ENCODE results near the gene GUCY1B1.

Gene GUCY1B1

DNA sequence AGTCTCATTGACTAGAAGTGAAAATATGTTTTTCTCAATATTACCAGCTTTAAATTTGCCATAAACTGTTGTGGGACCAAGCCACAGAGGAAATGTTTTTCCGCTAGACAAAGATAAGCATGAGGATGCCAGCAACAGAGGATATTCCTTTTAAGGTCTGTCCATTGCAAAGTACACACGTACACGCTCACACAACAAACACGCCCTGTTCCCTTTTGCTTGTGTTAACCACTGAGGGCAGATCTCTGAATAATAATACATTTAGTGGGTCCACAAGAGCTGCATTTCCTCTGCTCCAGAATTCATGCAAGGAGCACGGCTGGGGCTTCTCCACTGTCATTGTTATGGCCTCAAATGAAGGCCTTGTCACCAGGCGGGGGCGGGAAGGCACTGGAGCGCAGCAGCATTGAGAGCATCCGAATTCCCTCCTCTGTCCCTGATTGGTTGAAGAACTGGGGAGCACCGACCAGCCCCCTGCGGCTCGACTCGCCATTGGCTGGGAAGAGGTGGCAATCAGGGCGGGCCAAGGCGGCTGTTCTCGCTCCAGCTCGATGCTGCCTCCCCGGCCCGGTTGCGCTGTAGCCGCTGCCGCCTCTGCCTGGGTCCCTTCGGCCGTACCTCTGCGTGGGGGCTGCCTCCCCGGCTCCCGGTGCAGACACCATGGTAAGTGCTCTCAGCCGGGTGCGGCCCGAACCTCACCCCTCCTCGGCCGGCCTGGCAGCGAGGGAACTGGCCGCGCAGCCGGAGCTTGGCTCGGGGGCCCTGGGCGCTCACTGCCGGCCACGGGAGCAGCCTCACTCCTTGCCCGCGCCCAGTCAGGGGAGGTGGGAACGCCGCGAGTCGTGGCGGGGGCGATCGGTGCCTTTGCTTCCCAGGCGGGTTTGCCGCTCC, at the start of gene GUCY1B1:
Gene GUCY1B1, plus strand, starts transcription at position 541 of the 891 bp plus-strand sequence. Its CDS starts 120 bp downstream, at position 661.
- DNase-seq (ENCODE audit: low read depth in 2 of 2) = peak; percentile 86 to 87

DNA sequence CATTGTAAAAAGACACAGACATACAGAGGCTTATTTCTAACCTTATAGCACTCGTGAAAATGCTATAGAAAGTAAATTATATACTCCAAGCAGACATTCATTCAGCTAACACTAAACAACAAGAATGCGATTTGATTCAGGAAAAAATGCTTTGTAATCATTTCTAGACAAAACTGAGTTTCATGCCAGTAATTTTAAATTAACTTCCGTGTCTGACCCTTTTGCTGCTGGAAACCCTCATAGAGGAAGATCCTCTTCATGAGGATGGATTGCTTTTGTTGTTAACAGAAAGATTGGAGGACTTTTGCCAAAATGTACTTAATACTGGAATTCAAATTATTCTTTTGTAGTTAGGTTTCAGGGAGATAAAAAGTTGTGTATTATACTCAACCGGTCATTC, 48.9 kb upstream of the GUCY1B1 start:
- DNase-seq (ENCODE audit: low read depth in 2 of 2) = no peak

DNA sequence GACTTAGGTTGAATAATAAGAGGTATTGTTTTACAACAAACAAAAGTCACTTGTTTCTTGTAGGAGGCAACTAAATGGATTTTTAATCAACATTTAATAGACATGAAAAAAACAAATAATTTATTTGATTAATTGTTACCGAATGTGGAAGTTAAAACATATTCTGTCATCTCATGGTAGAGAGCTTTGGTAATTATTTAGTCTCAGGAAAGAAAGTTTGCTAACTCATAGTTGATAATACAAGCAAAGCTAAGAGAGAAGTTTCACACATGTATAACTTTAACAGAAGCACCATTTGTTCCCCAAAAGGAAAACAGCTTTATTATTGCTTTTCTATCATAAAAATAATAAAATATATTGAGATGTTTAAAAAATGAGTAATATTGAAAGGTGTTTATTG, 47.3 kb upstream of the GUCY1B1 start:
- no peak for DNase-seq (ENCODE audit: low read depth in 2 of 2)

DNA sequence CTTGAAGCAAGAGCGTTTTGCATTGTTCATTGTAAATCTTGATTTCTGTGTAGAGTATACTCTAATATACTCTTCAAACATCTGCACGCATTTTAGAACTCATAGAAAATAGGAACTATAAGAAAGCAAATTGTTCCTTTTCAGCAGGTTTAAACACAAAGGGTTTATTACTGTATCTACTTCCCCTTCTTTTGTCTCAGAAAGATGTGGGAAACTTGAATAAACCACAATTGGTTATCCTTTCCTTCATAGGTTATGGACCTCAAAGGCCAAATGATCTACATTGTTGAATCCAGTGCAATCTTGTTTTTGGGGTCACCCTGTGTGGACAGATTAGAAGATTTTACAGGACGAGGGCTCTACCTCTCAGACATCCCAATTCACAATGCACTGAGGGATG, 46.0 kb upstream of the GUCY1B1 start:
- DNase-seq (ENCODE audit: low read depth in 2 of 2) = no peak

DNA sequence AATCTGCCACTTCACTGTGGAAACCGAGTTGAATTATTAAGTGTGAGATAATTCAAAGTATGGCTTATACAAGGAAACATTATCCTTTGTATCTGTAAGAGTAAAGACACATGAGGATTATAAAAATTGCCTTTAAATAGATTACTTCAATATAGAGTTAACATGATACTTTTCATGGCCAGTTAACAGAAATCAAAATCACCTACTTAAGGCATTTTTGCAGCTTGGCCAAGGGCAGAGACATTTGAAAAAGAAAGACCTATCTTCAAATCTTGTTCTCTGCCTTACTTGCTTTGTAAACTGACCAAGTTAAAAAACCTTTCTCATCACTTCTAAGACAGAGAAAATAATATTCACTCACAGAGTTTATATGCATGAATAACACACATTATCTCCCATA, 44.9 kb upstream of the GUCY1B1 start:
- no peak for DNase-seq (ENCODE audit: low read depth in 2 of 2)

DNA sequence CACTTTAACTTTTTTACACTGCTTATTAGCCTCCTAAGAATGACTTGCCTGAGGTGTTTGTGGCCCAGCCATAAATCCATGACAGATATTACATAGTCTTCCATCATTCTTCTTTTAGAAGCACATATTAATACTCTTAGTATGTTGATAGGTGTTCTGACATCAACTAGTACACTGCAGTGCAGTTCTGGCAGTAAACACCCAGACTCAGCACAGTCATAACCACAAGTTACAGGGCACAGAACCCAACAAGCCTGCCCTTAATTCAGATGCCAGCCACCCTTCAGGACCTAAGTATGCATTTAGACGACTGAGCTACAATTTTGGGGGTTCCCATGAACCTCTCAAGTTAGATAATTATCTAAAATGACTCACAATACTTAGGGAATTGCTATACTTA, 36.5 kb upstream of the GUCY1B1 start:
- no peak for DNase-seq (ENCODE audit: low read depth in 2 of 2)

DNA sequence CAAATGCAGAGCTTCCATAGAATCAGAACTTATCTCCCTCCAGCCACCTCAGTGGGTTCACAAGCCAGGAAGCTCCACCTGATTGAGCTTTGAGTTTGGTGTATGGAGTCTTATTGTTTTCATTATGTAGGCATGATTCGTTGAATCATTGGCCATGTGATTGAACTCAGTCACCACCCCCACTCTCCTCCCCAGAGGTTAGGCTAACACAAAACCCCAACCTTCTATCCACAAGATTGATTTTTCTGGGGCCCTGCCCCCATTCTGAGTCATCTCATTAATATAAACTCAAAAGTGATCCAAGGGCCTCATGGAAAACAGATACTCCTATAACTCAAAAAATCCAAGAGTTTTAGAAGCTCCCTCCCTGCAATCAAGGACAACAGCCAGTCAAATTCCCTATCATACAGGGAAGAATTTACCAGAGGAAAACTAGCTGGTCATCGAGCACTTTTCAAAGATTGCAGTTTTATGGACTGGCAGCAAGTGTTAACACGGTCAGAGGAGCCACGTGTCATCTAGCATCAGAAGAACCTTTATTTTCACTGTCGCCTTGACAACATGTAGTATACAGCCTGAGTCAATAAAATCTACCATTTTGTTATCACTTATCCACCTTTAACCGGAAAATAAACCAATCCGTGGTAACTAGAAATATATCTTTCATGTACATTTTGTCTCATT, 35.9 kb upstream of the GUCY1B1 start:
- DNase-seq (ENCODE audit: low read depth in 2 of 2) = peak; percentile 68 to 75

DNA sequence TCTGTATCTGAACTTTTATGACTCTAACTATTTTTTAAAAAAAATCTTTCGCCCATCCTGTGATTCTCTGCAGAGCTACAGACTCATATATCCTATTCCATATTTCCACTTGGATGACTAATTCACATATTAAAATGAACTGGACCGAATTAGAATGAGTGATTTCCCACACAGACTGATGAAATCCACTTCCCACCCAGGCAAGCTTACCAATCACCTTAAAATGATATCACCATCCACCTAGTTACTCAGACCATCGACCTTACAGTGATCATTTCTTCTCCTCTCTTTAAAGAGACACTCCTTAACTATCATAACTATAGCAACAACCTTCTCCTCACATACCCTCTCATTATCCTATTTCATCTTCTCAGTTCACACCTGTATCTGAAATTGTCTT, 34.1 kb upstream of the GUCY1B1 start:
- no peak for DNase-seq (ENCODE audit: low read depth in 2 of 2)

DNA sequence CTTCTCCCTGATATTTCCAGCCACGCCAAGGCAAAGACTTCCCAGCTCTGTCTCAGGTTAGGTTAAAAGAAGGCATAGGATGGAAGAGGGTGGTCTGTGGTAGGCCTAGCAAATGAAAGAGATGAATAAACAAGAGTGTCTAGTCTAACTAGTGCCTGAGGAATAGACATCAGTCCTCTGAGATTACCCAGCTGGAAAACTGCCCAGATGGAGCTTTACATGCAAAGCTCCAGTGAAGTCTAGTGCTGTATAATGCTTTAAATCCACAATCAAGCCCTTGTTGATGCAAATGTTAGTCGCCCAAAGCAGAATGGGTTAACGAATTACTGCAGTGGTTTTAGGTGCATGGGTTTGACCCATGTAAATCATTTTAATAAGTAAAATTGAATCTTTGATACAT, 24.8 kb upstream of the GUCY1B1 start:
- DNase-seq (ENCODE audit: low read depth in 2 of 2) = no peak

DNA sequence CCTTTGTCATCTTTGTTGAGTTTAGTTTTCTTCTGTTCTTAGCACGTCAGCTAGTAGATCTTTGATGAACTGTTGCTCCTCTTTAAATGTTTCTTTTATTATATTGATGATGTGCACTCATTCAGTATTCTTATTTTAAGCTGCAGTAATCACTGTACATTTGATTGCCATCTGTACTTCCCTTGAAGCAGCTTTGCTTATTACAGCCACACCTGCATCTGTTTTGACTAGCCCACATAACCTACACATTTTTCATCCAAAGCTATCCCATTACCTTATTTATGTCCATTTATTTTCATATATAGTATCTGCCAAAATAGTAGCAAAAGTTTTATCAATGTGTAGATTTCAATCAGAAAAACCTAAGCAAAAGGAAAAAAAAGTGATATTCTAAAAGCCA, 23.9 kb upstream of the GUCY1B1 start:
- DNase-seq (ENCODE audit: low read depth in 2 of 2) = no peak

DNA sequence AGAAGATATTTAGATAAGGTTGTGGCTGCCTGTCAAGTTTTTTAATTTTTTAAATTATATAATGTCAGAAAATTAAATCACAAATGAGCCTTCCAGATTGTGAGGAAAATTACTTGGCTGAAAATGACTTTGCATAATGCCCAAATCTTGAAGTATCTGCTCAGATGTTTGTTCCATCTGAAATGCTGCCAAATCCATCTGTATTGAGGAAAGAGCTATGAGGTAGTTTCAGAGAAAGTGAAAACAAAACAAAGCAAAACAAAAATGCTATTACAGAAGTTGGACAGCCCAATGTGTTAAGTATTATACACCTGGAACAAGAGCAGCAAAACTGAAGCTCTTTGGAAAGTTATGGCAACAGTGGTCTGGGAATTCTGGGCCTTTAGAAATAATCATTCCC, 23.3 kb upstream of the GUCY1B1 start:
- no peak for DNase-seq (ENCODE audit: low read depth in 2 of 2)

DNA sequence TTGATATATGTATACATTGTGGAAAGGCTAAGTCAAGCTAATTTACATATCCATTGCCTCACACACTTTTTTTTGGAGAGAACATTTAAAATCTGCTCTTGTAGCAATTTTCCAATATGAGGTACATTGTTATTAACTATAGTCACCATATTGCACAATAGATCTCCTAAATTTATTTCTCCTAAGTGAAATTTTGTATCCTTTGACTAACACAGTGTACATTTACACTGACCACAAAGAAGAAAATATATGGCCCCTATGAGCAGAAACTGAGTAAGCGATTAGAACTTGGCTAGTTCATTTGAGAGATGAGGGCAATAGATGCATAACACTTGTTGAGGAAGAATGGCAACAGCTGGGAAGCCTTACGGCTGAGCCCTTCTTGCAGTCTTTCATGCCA, 20.3 kb upstream of the GUCY1B1 start:
- DNase-seq (ENCODE audit: low read depth in 2 of 2) = peak; percentile 71 to 78

DNA sequence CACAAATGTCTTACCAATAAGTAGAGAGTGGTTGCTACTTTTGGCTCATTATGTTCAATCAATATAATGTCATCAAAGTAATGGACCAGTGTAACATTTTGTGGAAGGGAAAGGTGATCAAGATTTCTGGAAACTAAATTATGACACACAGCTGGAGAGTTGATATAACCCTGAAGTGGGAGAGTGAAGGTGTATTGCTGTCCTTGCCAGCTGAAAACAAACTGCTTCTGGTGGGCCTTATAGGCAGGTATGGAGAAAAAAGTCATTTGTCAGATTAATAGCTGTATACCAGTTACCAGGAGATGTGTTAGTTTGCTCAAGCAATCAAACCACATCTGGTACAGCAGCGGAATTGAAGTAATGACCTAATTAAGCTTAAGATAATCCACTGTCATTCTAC, 17.3 kb upstream of the GUCY1B1 start:
- DNase-seq (ENCODE audit: low read depth in 2 of 2) = no peak

DNA sequence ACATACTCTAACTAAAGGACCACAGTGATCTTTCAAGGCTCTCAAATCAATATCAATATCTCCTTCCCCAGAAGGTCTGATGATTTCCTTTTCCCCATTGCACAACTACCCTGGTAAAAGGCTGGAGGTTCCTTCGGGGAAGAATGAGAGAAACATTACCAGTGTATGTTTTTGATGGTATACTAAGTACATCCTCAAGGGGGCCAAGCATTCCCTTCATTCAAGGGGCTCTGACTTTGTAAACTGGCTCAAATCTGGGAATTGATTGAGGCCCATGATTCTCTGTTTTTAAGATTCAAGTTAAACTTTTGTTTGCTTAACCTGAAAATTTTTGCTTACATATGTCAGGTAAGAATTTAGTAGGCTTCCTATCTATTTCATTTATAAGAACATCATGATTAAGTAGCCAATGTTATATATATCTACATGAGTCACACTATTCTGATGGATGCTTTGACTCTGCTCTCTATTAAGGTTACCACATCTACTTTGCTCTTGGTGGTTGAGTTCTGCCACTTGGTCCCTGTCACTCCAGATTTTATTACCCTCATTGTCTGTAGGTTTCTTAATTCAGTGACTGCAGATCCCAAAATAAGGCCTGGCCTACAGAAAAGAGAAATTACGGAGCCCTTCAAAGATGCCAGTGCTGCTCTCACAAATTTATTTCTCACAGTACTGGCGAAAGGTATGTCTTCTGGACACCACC, 16.4 kb upstream of the GUCY1B1 start:
- no peak for DNase-seq (ENCODE audit: low read depth in 2 of 2)

DNA sequence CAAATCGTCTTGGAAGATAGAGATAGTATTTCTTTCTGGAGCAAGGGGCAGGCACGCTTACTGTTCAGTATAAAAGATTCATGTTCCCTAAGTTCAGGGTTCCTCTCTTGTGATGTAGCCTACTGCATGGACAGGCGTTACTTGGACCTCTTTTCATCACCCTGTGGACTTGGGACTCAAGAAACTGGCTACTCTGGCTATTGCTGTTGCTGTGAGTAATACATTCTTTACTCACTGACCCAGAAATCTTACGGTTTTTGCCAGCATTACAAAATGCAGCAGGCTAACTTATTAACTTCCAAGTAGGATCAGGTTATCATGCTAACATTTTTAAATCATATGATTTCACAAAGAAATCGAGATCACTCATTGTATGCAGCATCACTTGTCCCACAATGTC, 12.8 kb upstream of the GUCY1B1 start:
- no peak for DNase-seq (ENCODE audit: low read depth in 2 of 2)

DNA sequence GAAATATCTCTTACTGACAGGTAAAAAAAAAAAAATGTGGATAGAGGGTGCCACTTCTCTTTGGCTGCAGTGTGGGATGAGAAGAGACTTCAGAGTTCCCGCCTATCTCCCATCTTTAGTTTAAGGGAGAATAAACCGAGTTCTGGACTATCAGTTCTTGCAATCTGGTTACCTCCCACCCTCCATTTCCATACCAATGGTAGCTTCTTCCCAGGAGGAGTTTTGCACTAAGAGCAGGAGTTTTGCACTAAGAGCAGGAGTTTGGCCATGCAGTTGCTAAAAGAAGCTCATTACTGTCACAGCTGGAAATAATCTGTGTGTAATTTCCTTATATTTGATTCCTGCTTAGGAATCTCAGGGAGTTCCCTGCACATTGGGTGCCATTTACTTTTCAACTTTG, 10.8 kb upstream of the GUCY1B1 start:
- DNase-seq (ENCODE audit: low read depth in 2 of 2) = no peak

DNA sequence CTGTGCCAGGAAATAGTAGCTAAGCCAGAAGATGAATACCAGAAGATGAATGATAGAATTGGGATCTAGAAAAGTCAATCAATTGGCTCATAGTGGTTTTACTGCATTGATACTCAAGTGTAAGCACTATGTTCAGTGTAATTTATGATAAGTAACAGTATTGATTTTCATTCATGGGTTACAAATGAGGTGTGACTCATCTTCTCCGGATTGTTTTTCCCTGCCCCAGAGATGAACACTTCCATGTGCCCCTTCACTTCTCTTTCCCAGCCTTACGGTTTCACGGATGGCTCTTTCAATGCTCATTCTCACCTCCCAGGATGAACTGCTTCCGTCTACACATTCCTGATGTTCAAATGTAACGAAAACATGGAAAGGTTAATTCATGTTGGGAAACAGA, 9.8 kb upstream of the GUCY1B1 start:
- no peak for DNase-seq (ENCODE audit: low read depth in 2 of 2)

DNA sequence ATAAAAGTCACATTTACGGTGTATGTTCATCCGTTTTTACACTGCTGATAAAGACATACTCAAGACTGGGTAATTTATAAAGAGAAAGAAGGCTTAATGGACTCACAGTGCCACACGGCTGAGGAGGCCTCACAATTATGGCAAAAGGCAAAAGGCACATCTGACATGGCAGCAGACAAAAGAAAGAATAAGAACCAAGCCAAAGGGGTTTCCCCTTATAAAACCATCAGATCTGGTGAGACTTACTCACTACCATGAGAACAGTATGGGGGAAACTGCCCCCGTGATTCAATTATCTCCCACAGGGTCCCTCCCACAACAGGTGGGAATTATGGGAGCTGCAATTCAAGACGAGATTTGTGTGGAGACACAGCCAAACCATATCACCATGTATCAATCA, 7.3 kb upstream of the GUCY1B1 start:
- DNase-seq (ENCODE audit: low read depth in 2 of 2) = no peak

DNA sequence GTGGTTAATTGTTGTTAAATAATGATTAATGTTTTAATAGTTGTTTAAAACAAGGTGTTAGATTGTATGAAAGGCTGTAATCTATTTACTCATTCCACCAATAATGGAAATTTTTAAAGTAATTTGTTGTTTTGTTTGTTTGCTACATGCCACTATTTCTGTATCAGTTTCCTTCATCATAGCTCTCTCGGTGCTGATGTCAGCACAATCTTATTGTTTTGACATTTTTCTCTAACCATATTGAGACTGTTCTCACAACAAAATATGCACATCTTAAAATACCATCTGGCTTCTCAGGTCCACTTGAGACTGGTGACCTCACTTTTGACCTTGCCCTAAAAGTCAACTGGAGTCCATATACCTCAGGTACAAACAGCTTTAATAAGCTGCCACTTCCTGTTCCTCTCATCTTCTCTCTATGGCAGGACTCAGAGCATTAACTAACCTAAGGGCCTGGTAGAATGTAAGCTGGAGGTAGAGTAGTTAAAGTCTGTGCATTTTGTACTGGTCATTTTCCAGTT, 1.0 kb upstream of the GUCY1B1 start:
- no peak for DNase-seq (ENCODE audit: low read depth in 2 of 2)

DNA sequence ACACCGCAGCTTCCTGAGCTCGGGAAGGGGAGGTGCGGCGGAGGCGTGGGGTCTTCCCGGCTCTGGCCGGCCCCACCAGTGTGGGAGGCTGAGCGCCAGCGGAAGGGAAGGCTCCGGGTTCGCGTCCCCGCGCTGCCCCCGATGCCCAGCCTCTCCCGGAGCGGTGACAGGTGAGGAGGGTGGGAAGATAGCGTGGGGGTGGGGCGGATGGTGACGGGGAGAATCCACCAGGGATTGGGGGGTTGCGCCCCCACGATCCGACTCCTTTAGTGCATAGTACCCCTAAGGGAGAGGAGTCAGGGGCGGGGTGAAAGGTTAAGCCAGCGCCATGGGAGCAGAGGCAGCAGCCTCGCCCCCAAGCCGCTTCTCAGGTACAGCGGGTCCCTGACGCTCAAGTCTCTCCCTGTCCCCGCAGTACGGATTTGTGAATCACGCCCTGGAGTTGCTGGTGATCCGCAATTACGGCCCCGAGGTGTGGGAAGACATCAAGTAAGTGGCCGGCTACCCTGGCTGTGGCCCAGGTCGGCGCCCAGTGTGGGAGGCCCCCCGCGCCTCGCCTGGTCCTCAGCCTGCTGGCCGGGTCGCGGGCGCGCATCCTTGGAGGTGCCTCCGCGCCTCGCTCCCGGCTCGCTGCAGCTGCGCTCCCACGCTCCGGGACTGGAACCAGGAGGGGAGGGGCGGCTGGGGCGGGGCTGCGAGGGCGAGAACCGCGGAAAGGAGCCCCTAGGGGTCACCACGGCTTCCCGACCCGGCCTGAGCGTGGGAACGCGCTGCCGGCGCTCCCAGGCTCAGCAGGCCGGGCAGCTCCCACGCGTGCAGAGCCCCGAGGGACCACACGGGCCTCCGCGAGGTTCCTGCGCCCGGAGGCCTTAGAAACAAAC, 791 bp downstream of the GUCY1B1 start:
- no peak for DNase-seq (ENCODE audit: low read depth in 2 of 2)

DNA sequence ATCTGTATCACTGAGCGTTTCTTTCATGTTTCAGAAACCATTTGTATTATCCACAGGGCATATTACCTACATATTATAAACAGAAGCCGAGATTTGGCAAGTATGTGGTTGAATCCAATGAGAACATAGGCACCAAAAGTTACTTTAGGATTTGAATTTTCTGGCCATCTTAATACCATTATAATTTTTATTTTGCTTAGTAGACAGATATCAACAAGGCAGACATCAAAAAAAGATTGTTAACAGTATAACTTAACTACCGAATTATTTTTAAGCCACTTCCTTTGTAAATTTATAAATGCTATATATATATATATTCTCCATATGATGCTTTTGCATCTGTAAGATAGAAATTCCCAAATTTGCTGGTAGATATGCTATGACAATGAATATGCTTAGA, 2.2 kb downstream of the GUCY1B1 start:
- no peak for DNase-seq (ENCODE audit: low read depth in 2 of 2)

Data from fibroblast of skin of left biceps (primary cell).